HG03060 (cell line): Measurements from ENCODE around the gene RIN3.

Source experiments
- ATAC-seq: cut with Tn5 transposase; IDR thresholded peaks from one replicate; pipeline ENCODE4 v1.9.1; 2021; ENCODE audit warnings: low read depth, moderate number of reproducible peaks; ENCODE audit not compliant: unreplicated experiment

The RIN3 gene

GRCh38 chr14:92503756-92504491 lies 9.7 kb upstream of the RIN3 start:
- no peak for ATAC-seq

- ATAC-seq, result no peak
Measured at GRCh38 chr14:92505826-92506225, 7.8 kb upstream of the RIN3 start.

- ATAC-seq, result no peak
Measured at GRCh38 chr14:92506231-92506630, 7.3 kb upstream of the RIN3 start.

DNA sequence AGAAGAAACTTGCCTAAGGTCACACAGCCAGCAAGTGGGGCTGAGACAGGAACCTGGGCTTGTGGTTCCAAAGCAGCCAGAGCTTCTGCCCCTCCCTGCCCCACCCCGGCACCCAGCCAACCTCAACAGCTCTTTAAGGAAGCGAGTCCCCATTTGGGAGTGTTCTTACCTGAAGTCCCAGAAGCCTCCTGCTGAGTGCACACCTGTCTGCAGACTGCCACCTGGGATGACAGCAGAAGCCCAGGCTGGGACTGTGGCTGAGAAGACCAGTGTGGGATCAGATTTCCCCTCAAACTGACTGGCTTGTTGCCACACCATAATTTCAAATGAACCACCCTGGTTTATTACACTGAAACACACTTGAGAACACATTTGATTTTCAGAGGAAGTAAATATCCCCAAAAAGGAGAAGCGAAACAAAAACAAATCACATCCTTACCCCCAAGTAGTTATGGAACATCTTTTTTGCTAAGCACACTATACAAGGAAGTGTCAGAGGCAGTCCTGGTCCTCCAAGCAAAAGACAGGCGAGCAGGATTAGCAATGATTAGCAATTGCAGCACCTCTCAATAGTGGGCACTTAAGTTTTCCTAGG lies 6.3 kb upstream of the RIN3 start:
- ATAC-seq, result peak; percentile 68

- ATAC-seq, result no peak
Measured at GRCh38 chr14:92510972-92511371, 2.6 kb upstream of the RIN3 start.

- no peak for ATAC-seq
Measured at GRCh38 chr14:92511453-92512238, 1.9 kb upstream of the RIN3 start.

DNA sequence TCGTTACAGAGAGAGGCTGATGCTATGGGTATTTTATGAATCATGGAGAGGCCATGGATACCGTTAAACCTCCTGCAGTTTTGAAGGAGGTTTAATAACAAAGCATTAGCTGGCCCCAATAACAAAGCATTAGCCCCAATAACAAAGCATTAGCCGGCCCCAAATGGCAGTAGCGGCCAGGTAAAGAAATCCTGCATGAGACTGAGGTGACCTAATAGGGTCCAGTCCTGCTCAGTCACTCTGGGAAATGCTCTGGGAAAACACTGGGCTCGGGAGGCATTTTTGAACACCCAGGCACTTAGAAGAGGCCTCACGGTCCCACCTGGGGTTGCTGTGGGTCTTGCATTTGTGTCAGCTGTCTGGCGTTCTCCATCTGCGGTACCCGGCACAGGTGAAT lies 776 bp upstream of the RIN3 start:
- ATAC-seq, result no peak

DNA sequence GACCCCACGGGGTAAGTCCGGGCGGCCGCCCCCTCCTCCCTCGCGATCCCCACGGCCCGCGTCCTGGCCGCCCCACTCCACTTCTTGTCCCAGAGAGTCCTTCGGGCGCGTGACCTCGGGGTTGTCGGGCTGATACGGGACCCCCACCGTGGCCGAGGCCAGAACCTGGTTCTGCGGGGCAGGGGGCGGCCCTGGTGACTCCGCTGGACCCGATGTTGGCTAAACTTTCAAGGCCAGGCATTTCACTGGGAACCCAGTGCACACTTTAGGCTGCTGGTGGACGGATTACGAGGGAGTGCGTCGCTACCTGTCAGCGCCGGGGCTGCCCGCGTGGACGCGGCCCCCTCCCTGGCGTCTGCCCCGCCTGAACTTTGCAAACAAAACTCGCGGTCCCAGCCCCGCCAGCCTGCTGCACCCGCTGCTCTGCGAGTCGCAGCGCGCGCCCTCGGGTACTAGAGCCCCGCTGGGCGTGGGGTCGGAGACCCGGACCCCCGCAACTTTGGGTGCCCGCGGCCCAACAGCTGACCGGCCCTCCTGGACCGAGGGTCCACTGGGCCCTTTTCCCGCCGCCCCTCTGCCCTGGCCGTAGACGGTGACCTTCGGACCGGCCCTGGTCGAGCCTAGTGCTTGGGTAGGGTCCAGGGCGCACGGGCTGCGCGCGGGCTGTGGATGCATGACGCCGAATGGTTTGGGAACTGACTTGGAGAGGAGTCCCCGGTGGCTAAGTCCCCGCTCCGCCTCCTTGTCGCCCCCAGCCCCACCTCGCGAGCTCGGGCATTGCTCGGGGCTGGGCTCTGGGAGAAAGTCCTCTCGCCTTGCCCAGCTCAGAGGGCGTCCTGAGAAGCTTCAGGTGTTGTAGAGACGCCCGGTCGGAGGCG lies 624 bp downstream of the RIN3 start:
- no peak for ATAC-seq

DNA sequence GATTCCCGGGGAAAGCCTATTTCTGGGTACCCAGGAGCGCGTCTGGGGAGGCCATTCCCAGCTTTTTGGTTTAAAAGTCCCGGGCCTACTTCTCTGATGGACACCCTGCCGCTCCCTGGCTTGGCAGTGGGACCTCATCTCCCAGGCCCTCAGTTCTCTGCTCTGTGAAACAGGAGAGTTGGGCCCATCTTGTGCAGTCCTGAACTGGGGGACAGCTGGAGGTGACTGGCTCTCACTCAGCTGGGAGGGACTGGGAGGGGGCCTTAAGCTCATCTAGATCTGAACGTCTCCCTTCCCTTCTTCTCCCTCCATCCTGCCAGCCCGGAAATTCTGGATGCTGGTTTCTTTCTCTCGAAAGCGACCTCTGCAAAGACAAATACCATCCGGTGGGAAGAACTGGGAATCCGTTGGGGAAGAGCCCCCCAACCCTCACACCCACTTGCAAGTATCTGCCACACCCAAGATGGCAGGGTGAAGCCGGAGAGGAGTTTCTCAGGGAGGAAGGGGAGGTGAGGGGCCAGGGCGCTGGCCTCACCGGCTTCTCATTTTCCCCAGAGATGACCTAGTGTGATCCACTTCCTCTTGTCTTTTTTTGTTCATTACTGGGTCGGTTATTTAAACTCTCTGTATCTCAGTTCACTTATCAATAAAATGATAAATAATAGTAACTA lies 1.4 kb downstream of the RIN3 start:
- no peak for ATAC-seq

DNA sequence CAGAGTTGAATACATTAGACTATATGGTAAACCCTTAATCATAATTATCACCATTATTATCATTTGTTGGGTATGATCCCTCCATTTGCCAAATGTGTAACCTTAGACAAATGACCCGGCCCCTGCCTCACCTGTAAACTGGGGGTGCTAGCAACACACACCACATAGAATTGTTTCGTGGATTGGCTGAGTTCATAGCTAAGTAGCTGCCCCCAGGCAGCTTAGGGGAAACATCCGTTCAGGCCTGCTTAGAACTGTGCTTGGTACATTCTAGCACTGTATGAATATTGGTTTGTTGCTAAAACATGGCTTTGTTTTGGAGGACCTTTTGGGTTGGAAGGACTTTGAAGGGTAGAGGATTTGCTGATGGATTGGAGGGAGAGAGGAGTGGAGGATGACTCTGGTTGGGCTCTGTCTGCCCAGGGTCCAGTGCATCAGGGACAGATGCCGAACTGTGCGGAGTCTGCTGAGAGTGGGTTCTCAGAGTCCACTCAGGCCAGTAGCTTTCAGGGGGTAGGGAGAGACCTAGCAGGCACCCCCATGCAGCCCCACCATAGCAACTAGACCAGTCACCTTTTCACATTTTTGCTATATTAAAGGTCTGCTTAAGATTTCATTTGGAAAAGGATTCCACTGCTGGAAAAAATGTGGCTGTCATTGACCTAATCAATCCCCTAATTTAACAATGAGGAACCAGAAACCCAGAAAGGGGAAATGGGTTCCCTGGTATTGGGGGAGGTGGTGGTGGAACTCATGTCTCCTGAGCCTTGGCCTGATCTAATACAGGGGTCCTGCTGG lies 2.2 kb downstream of the RIN3 start:
- no peak for ATAC-seq

GRCh38 chr14:92516344-92516965 lies 2.9 kb downstream of the RIN3 start:
- no peak for ATAC-seq

GRCh38 chr14:92516966-92517506 lies 3.5 kb downstream of the RIN3 start:
- ATAC-seq, result no peak

DNA sequence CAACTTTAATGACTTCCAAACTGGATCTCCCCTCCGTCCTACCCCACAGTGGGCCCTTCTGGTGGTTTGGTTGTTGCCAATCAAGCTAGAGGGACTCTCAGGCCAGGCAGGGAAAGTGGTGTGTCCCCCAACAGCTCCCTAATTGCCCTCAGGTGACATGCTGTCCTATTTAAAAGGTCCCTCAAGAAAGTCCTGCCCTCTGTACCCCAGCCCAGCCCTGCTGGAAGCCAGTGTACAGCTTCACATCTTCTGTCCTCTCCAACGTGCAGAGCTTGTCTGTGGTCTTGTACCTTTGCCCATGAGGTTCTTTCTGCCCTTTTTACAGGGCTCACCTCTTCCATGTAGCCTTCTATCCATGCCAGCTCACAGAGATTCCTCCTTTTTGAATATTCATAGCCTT lies 4.2 kb downstream of the RIN3 start:
- ATAC-seq, result no peak

DNA sequence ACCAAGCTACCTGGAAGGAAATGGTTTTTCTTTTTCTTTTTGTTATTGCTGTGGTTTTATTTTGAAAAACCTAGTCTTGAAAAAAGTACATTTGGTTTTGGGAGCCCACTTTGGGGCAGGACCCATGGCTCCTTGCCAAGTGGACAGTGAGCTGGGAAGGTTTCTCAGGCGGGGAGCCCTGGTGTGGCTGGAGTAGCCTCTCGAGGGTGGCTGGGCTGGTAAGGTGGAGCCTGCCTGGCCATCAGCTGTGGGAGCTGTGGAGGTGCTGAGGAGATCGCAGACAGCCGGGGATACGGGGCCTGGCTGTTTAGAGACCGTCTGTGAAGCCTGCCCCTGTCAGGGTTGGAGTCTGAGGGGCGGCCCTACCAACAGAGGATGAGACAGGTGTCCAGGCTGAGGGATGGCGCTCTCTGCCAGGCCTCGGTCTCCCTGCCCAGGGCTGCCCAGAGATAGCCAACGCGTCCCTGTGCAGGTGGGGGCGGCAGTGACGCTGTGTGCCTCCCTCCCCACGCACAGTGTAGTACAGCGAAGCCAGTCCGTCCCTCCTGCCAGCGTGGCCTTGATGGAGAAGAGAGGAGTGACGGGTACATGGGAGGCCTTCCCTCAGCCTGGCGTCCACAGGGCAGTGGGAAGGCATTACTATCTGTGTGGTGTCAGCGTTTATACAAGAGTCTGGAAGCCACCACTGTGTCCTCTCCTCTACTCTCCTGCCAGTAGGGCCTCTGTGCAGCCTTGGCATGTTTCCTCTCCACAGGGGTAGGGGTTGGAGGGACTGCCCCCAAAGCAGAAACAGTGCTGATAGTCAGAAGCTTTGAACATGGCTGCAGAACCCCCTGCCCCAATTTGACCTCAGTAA lies 5.9 kb downstream of the RIN3 start:
- ATAC-seq, result no peak

DNA sequence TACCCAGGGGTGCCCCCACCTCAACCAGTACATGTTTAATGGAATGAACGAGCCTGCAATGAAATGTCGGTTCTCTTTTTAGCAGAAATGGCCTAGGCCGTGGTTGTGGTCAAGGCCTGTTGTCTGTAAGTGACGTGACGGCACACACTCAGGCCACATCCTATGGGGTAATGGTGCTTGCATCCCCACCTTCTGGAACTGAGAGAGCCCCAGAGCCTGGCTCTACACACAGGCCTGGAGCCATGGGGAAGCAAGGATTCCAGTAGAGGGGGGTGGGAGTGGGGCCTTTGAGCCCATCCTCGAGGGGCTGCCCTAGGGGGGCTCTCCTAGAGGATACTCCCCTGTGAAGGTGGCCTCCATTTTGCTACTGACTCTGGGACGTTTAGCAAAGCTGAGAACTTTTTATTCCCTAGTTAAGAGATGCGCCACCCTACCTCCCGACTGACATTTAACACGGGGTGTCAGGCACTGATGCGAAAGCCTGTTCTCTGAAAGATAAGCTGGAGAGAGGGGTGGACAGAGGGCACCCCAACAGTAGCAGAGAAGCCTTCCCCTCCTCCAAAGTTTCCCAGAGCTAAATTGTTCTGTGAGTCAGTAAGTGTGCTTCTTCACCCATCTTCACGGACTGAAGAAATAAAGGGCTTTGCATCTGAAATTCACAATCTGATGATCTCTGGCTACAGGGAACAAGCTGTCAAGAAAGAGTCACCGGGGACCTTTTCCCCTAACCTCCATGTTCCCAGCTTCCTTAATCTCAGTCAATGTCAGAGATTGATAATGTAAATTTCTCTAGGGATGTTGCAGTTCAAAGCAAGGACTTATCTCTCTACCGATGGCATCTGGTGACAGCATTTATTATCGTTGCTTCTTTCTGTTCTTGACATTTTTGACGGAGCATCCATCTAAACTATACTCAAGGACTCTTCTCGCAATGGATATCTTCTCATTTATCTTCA lies 6.8 kb downstream of the RIN3 start:
- no peak for ATAC-seq

- ATAC-seq, result no peak
Measured at GRCh38 chr14:92521058-92521415, 7.5 kb downstream of the RIN3 start.

GRCh38 chr14:92523752-92524151 lies 10.2 kb downstream of the RIN3 start:
- no peak for ATAC-seq
